ENCODE data around the gene THAP4.

The THAP4 gene

GRCh38 chr2:241561832-241562231 lies 75.1 kb downstream of the THAP4 start:
- no peak for FAIRE-seq

DNA sequence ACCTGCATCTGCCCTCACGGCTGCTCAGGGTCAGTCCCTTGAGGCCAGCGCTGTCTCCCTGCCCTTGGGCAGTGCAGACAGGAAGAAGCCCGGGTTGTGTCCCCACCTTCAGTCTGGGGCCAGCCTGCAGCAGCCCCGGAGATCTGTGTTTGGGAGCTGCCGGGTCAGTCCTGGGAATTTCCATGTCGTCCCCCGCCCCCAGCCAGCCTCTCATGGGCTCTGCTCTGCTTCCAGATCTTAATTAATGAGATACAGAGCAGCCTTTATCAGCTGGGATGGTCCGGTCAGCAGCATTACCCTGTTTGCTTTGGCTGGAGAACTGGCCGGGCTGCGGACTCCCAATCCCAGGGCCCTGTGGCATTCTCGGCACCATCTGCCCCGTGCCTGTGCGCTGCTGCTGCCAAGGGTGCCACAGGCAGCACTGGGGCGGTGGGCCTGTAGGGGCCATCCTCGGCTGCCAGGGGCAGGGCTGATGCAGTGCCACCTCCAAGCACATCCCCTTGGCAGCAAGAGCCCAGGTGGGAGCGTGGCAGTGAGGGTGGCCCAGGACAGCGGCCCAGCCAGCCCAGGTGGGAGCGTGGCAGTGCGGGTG lies 76.0 kb downstream of the THAP4 start:
- FAIRE-seq: no peak

DNA sequence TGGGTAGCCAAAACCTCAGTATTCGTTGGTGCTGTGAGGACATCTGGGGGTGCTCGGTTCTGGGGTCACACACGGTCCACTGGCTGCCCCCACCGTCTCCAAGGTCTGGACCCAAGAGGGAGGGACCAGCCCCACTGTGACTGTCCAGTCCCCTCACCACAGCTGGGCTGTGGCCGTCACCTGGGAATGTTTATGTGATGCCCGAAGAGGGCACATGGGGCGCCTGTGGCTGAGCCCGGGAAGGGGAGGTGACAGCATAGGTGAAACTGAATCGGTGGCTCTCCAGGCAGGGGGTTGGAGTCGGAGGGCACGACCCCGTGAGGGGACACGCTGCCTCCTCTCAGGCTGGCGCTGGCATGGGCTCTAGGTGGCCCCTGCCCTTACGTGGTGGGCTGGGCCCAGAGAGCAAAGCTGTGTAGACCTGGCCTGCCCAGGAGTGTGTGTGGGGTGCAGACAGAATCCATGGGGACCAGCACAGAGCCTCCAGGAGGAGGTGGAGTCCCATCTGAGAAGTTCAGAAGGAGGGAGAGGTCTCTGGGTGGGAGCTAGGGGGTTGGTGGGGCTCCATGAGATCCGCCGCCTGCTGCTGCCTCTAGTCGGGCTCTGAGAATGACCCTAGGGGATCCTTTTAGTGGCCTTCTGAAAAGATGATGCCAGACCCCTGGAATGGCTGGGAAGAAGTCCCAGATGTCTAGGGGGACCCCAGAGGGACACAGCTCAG lies 76.6 kb downstream of the THAP4 start:
- no peak for FAIRE-seq

GRCh38 chr2:241559323-241560161 lies 77.4 kb downstream of the THAP4 start:
- FAIRE-seq: no peak

DNA sequence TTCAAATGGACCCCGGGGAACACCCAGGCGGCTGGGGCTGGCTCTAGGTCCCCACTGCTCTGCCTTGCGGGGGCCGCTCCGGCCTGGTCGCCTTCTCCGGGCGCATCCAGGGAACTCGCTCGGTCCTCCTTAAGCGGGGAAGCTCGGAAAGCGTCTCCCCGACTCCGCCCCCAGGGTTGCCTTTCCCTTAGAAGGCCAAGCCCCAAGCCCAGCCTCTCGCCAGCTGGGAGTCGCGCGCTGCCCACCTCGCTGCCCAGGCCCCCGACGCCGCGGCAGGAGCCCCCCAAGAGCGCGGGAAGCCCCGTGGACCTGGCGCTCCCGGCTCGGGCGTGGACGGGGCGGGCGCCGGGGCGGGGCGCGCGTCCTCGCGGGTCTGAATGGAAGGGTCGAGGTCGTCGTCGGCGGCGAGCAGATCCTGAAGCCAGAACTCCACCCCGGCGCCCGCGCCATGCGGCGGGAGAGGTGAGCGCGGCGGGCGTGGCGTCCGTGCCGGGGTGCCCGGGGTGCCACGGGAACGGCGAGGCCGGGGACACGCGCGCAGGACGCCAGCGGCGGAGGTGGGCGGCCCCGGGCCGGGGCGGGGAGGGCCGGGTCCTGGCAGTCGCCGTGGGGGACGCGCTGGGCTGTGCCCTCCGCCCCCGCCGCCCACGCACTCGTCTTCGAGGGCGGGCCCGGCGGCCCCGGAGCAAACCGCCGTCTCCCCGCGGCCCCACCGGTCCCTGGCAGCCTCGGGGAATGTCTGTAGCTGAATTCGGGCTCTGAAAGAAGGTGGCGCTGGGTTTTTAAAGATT lies 78.2 kb downstream of the THAP4 start, which contains the start of gene BOK:
BOK (plus strand) TSS at position 214 of the 791 bp plus-strand sequence. CDS start 739 bp downstream, outside the sequence.
- no peak for FAIRE-seq

DNA sequence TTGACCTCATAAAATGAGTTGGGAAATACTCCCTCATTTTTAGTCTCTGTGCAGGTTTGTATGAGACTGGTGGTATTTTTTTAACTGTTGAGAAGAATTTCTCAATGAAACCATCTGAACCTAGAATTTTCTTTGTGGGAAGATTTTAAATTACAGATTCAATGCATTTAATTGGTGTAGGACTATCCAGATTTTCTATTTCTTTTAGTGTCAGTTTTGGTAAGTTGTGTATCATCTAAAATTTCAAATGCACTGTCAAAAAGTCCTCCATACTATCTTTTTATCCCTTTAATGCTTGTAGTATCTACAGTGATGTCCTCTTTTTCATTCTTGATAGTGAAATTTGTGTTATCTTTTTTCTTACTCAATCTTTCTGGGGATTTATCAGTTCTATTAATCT lies 80.2 kb downstream of the THAP4 start:
- FAIRE-seq: no peak

GRCh38 chr2:241555711-241556110 lies 81.2 kb downstream of the THAP4 start:
- FAIRE-seq: no peak

DNA sequence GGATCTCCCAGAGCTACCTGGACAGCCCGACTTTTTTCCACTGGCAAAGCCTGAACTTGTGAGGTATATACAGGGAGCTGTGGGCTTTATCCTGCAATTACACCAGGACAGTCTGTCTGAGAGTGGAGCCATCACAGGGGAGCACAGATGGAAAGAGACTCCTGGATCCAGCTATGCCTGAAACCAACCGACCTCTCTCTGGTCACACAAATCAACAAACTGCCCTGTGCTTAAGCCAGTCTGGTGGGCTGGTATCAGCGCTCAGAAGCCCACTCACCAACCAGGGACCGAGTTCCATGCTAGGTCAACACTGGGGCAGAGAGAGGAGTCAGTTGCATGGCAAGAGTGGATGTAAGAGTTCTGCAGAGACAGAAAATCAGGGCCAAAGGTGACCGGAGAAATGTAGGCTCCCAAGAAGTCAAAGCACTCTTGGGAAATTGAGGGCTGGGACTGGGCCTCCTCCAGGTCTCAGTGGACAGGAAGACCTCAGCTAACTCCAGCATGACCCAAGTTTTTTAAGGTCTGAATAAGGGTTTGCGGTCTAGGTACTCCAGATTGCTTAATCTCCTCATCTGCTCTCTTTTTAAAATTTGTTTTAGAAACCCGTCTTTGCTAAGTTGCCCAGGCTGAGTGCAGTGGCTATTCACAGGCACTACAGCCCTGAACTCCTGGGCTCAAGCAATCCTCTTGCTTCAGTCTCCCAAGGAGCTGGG lies 82.2 kb downstream of the THAP4 start:
- FAIRE-seq: no peak

- no peak for FAIRE-seq
Observed at GRCh38 chr2:241553981-241554380, 83.0 kb downstream of the THAP4 start.

GRCh38 chr2:241553512-241553830 lies 83.5 kb downstream of the THAP4 start:
- no peak for FAIRE-seq

DNA sequence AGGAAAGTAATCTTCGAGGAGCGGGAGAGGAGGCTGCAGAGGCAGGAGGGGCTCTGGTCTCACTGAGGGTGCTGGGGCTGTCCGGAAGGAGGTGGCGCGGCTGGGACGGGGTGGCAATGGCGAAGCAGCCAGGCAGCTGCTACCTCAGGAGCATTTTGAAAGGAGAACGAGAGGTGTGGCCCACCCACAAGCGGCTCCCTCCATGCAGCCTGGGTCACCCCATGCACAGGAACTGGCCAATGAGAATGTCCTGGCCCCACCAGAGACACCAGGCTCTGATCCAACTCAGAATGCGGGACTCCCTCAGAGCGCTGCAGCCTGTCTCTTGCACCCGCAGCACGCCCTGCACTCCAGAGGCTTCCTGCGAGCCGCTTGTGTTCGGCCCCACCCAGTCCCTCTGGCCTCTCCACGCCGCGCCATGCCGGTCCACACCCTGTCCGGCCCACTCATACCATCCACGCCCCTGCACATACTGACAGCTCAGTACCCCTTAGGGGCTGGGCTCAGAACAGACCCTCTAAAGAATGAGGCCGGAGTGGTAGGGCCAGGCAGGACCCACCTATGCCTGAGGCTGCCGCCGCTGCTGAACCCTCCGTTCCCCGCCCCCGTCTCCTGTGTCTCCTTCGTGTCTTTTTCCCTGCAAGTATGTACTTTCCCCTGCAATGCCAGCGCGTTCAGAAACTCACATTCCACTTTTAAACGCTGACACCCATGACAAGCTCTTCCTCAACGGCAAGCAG lies 84.8 kb downstream of the THAP4 start:
- FAIRE-seq: no peak

DNA sequence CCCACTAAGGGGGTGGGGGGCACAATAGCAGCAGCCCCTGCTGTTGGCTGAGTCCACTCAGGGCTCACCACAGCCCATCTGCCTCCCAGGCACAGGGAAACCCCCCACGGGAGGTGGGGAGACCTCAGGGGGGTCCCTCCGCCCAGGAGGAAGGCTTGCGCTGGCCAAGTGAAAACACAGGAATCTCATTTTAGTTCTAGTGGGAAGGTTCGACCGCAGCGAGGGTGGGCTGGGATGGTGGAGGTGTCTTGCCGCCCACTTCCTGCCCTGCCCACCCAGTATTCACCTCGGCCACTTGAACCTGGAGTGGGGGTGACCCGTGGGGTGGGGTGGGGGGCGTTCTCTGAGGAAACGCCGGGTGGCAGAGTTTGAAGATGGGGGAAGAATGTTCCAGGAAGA lies 85.4 kb downstream of the THAP4 start:
- no peak for FAIRE-seq

DNA sequence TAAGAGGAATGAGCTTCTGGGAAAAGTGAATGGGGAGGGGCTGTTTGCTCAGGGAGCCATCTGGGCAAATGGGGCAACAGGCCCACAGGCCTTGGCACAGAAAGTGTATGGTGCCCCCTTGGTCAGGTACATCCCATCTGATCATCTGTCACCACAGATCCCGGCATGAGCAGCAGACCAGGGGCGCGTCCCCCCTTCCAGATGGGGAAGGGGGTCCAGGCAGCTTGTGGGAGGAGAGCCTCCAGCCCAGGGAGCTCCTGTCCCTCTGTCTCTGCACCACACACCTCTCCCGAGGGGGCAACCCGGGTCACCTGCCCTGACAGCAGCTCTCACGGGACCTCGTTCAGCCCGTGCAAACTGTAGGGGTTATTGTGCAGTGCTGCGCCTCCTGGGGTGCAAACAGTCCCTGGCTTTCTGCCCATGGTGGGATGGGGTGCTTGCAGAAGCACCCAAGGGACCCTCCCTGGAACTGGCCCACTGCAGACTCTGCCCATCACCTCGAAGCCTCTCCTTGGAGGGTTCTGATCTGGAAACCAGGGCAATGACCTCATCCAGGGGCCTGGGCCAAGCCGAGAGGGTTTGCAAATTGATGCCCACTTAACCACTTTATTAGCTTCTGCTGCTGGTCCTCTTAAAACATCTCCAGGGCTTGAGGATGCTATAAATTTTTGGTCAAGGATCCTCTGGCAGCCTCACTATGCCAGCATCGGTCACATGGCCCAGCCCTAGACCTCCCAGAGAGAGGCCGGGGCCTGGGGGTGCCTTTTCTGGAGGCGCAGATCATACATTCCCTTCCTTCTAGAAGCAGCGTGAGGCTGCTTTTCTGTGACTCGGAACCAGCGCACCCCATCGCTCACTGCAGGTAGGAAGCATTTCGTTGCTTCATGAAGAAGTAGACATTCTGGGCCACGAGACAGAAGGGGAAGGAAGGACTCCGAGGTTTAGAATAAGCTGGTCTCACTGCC lies 86.1 kb downstream of the THAP4 start:
- FAIRE-seq: no peak

DNA sequence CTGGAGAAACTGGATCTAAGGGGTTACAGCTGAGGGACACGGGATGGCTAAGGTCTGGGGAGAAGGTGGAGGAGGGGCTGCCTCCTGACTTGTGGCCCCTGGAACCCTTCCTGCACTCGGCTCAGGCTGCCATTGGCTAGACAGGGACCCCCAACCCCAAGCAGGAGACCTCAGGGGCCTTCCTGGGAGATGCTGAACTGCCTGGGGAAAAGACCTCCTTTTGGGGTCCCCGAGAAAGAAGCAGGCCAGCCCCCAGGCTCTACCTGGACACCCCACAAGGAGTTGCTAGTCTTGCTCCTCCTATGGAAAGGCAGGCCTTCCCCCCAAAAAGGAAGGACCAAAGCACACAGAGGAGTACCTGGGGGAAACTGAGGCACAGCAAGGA lies 88.5 kb downstream of the THAP4 start:
- no peak for FAIRE-seq

DNA sequence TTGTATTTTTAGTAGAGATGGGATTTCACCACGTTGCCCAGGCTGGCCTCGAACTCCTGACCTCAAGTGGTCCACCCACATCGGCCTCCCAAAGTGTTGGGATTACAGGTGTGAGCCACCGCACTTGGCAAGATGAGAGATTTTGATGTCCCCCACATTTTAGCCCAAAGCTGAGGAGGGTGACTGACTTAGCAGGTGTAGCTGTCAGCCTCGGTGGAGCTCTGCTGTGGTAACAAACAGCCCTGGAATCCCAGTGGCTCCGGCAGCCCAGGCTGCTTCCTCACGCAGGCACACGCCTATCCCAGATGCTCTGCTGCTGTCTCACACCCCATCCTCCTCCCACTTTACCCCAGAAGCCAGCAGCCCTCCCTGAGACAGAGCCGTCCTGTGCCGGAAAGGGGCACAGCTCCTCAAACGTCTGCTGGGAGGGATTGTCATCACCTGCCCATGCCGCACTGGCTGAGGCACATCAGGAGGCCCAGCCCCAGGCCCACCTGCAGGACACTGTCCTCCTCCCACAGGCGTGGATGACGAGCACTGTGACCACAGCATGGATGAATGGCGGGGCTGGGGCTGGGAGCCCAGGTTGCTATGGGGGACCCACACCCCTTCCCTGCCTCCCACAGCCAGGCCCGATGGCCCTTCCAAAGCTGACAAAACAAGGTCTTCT lies 89.0 kb downstream of the THAP4 start:
- no peak for FAIRE-seq

DNA sequence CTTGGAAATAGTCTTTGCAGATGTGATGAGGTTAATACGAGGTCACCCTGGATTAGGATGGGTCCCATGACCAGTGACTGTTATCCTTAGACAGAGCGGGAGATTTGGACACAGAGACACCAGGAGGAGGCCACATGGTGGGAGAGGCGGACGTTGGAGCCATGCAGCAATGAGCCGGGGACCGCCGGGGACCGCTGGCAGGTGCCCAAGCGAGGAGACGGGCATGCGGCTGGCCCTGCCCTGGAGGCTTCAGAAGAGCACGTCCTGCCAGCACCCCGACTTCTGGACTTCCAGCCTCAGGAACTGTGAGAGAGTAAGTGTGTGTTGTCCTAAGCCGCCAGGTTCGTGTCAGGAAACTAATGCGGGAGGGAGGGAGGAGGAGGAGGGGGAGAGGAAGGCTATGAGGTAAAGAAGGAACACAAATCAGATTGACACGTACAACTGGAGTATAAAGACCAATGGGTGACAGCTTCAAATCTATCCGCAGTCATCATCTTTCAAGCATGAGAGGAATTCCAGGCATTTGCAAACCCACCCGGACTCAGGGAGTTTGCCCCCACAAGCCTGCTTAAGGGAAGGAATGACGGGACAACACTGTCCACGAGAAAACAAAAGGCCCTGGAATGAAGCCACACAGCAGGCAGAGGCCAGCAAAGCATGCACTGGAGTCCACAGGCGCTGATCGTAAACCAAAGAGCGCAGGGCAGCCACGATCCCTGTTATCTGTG lies 90.0 kb downstream of the THAP4 start:
- FAIRE-seq: no peak

GRCh38 chr2:241545523-241546473 lies 91.2 kb downstream of the THAP4 start:
- FAIRE-seq: no peak

DNA sequence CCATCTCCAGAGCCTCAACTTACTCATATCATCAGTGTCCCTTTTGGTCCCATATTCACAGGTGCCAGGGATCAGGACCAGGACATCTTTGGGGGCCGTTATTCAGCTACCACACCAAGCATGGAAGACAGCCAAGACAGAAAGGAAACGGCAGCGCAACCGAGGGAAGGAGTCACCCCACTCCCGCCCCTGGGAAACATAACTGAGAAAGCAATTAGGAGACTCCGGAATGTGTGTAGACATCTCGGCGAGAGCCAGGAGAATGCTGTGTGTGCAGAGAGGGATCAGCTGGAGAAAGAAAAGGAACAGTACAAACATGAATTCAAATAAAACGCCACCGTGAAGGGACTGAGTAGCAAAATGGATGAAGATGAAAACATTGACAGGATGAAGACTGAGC lies 91.9 kb downstream of the THAP4 start:
- FAIRE-seq: no peak
